T-helper 1 cell treated with Interleukin-12 subunit alpha and Interleukin-12 subunit beta and Interleukin-4 antibody, amounts not matched to agents 30 μg/mL and 1 μg/mL, for 36 hours (primary cell): ENCODE results near the gene FXR2.

Experiments
- H3K27ac Mint-ChIP-seq: one replicate; pipeline ENCODE4 v1.8.0; 2021; ENCODE audit warnings: mild to moderate bottlenecking, mixed read lengths
- H3K27me3 Mint-ChIP-seq: one replicate; pipeline ENCODE4 v1.8.0; 2021; ENCODE audit warnings: low read depth, mixed read lengths
- H3K36me3 Mint-ChIP-seq: one replicate; pipeline ENCODE4 v1.8.0; 2021; ENCODE audit warnings: low read depth, mixed read lengths
- H3K4me1 Mint-ChIP-seq: one replicate; pipeline ENCODE4 v1.8.0; 2021; ENCODE audit warnings: low read depth, mixed read lengths
- H3K4me3 Mint-ChIP-seq: one replicate; pipeline ENCODE4 v1.8.0; 2021; ENCODE audit warnings: mild to moderate bottlenecking, moderate library complexity, mixed read lengths
- H3K9me3 Mint-ChIP-seq: one replicate; pipeline ENCODE4 v1.8.0; 2021; ENCODE audit warnings: mixed read lengths

Gene FXR2

DNA sequence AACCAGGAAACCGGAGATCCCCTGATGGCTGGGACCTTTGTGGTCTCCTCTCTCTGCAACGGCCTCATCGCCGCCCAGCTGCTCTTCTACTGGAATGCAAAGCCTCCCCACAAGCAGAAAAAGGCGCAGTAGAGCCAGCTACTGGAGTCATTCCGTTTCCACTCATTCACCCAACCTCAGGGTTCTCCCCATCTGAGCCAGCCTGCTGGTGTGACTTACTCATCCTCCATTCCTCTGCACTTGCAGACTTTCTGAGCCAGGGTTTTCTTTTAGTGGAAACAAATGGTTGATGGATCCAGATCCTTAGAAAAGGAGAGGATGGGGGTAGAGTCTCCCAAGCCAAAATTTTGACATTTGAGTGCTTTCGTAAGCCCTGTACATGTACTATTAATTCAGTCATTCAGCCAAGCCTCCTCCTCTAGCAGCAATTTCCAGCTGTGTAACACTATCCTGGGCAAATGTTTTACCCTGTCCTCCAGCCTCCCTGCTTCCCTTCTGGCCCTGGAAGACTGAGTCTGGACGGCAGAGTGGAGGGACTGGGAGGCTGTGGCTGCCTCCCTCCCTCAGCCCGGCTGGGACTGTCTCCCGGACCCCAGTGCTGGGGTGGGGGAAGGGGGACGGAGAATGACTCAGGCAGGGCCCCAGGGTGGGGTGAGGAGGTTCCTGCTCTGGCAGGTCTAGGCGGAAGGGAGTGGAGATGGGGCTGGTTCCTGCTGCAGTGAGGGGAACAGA is 27.1 kb downstream of the FXR2 start:
- peaks cover 25% of the 10 kb centered on the region for H3K36me3 Mint-ChIP-seq
- no peaks in the 10 kb centered on the region for H3K9me3 Mint-ChIP-seq
- no peak overlapping the region for H3K27ac Mint-ChIP-seq
- H3K27me3 Mint-ChIP-seq, result no peaks in the 10 kb centered on the region
- peaks cover 17% of the 10 kb centered on the region for H3K4me1 Mint-ChIP-seq
- no peak overlapping the region for H3K4me3 Mint-ChIP-seq

DNA sequence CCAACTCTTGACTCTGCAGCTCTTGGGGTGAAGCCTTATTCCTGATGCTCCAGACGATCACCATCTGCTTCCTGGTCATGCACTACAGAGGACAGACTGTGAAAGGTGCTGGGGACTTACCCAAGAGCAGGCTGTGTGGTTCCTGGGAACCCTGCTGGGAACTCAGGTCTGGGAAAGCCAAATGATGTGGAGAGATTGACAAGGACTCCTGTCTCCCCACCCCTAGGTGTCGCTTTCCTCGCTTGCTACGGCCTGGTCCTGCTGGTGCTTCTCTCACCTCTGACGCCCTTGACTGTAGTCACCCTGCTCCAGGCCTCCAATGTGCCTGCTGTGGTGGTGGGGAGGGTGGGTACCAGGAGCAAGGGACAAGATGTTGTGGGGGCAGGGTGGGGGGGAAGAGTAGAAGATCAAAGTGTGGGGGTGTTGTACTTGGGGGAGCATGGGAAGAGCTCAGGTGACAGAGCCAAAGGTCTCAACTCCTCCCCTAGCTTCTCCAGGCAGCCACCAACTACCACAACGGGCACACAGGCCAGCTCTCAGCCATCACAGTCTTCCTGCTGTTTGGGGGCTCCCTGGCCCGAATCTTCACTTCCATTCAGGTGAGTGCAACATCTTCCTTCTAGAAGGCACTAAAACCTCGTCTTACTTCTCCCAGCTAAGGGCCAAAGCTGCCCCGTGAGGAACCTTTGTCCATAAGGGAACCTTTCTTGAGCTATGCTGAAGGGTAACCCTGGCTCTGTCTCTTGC is 27.9 kb downstream of the FXR2 start:
- H3K27ac Mint-ChIP-seq, result no peak overlapping the region

DNA sequence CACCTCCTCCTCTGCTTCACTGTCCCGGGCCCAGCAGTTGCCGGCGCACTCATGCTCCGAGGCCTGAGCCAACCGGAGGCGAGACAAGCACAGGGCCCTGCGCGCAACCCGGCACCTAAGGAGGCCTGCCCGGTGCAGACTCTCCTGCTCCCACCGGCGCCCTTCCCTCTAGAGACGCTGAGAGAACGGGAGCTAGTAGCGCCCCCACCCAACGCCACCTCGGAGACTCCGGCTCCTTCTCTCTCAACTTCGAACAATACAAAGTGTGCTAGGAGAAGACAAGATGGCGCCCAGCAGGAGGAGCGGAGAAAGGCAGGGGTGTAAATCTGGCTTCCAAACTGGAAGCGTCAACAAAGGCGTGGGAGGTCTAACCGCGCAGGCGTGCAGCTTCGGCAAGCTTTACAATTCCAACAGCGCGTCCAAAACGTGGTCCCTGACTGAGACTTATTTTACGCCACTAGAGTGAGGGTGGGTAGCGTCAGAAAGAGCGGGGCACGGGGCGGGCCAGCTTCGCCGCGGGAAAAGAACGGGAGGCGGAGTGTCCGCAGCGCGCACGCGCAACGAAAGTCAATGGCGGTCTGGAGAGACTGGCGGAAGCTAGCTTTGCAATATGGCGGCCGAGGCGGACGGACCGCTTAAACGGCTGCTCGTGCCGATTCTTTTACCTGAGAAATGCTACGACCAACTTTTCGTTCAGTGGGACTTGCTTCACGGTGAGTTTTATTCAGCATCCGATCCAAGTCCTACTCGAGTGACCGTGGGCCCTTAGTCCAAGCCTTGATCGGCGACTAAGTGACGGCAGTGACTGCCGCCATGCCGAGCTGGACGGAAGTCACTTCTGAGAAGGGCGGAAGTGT is 31.2 kb downstream of the FXR2 start, which contains the start of gene MPDU1:
Gene MPDU1 (plus strand): TSS at position 600 of the 857 bp plus-strand sequence. CDS start 11 bp downstream, at position 611.
- Mint-ChIP-seq H3K27me3 (no peaks in the 10 kb centered on the region), H3K27ac (peak within 1 kb of the TSS; percentile 99), H3K36me3 (peaks cover 36% of the 10 kb centered on the region), H3K4me3 (peak within 1 kb of the TSS; percentile 96), H3K4me1 (peaks cover 41% of the 10 kb centered on the region), H3K9me3 (no peaks in the 10 kb centered on the region)

More for the DNA sequence above, 27.9 kb downstream of the FXR2 start:
- Mint-ChIP-seq H3K36me3 (peaks cover 25% of the 10 kb centered on the region), H3K4me1 (peaks cover 19% of the 10 kb centered on the region), H3K4me3 (no peak overlapping the region), H3K9me3 (no peaks in the 10 kb centered on the region), H3K27me3 (no peaks in the 10 kb centered on the region)

GRCh38 chr17:7582396-7583252 is 32.1 kb downstream of the FXR2 start:
- Mint-ChIP-seq H3K9me3 (no peaks in the 10 kb centered on the region), H3K4me3 (peak overlapping the region; percentile 96), H3K27ac (peak overlapping the region; percentile 62), H3K27me3 (no peaks in the 10 kb centered on the region), H3K36me3 (peaks cover 38% of the 10 kb centered on the region), H3K4me1 (peaks cover 47% of the 10 kb centered on the region)

GRCh38 chr17:7580604-7581575 is 33.8 kb downstream of the FXR2 start:
- peak overlapping the region; percentile 87 for H3K27ac Mint-ChIP-seq
- peaks cover 56% of the 10 kb centered on the region for H3K4me1 Mint-ChIP-seq
- H3K9me3 Mint-ChIP-seq, result no peaks in the 10 kb centered on the region
- H3K27me3 Mint-ChIP-seq, result no peaks in the 10 kb centered on the region
- peak overlapping the region; percentile 56 for H3K4me3 Mint-ChIP-seq
- peaks cover 48% of the 10 kb centered on the region for H3K36me3 Mint-ChIP-seq

- Mint-ChIP-seq H3K27ac (peak overlapping the region; percentile 87), H3K4me3 (peak overlapping the region; percentile 14), H3K36me3 (peaks cover 55% of the 10 kb centered on the region), H3K9me3 (no peaks in the 10 kb centered on the region), H3K27me3 (no peaks in the 10 kb centered on the region), H3K4me1 (peaks cover 56% of the 10 kb centered on the region)
These were observed 34.7 kb downstream of the FXR2 start for GRCh38 chr17:7579834-7580603.

- peaks cover 61% of the 10 kb centered on the region for H3K36me3 Mint-ChIP-seq
- peaks cover 60% of the 10 kb centered on the region for H3K4me1 Mint-ChIP-seq
- H3K27me3 Mint-ChIP-seq, result no peaks in the 10 kb centered on the region
- no peaks in the 10 kb centered on the region for H3K9me3 Mint-ChIP-seq
- H3K4me3 Mint-ChIP-seq, result peak within 1 kb of the TSS; percentile 64
- H3K27ac Mint-ChIP-seq, result peak within 1 kb of the TSS; percentile 87
These were observed 35.5 kb downstream of the FXR2 start, which contains the start of gene CD68 for GRCh38 chr17:7579001-7579833. Gene CD68, plus strand, starts transcription at chr17:7579638. Its CDS starts 40 bp downstream, at chr17:7579678.

- Mint-ChIP-seq H3K9me3 (no peaks in the 10 kb centered on the region), H3K27me3 (no peaks in the 10 kb centered on the region), H3K4me3 (peak overlapping the region; percentile 12), H3K36me3 (peaks cover 70% of the 10 kb centered on the region), H3K27ac (peak overlapping the region; percentile 38), H3K4me1 (peaks cover 58% of the 10 kb centered on the region)
These were observed 37.1 kb downstream of the FXR2 start for GRCh38 chr17:7577327-7578199.

DNA sequence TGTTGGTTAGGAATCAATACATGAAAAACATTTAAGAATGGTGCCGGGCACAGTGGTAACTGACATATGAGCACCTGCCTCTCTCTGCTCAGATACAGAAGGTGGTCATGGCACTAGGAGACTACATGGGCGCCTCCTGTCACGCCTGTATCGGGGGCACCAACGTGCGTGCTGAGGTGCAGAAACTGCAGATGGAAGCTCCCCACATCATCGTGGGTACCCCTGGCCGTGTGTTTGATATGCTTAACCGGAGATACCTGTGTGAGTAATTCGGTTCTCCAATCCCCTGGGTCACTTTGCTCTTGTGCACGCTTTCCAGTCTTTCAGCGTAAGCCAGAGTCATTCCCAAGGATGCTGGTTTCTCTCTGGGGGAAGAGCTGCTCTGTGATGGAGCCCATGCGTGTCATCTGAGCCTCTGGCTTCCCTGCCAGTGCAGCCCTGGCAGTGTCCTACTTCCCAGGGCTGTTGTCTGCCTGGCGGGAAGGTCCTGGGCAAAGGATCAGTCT is 38.2 kb downstream of the FXR2 start:
- Mint-ChIP-seq H3K4me3 (peak overlapping the region; percentile 28), H3K36me3 (peaks cover 73% of the 10 kb centered on the region), H3K27me3 (no peaks in the 10 kb centered on the region), H3K27ac (peak overlapping the region; percentile 57), H3K4me1 (peaks cover 59% of the 10 kb centered on the region), H3K9me3 (no peaks in the 10 kb centered on the region)

- peak overlapping the region; percentile 95 for H3K4me3 Mint-ChIP-seq
- peaks cover 71% of the 10 kb centered on the region for H3K36me3 Mint-ChIP-seq
- no peaks in the 10 kb centered on the region for H3K27me3 Mint-ChIP-seq
- H3K9me3 Mint-ChIP-seq, result no peaks in the 10 kb centered on the region
- H3K27ac Mint-ChIP-seq, result no peak overlapping the region
- peaks cover 60% of the 10 kb centered on the region for H3K4me1 Mint-ChIP-seq
These were observed 38.7 kb downstream of the FXR2 start for GRCh38 chr17:7575959-7576358.

GRCh38 chr17:7575481-7575883 is 39.2 kb downstream of the FXR2 start:
- Mint-ChIP-seq H3K4me3 (peak overlapping the region; percentile 95), H3K36me3 (peaks cover 69% of the 10 kb centered on the region), H3K27ac (no peak overlapping the region)

More at GRCh38 chr17:7575481-7575883, 39.2 kb downstream of the FXR2 start:
- H3K4me1 Mint-ChIP-seq, result peaks cover 58% of the 10 kb centered on the region
- no peaks in the 10 kb centered on the region for H3K27me3 Mint-ChIP-seq
- no peaks in the 10 kb centered on the region for H3K9me3 Mint-ChIP-seq
